CD14-positive monocyte (primary cell): ENCODE results near the gene ALDH16A1. TPM values are rescaled to one million over a fixed set of nuclear protein-coding genes. Genes with fewer than 3 reads are reported as not detected.
A peak's percentile ranks its signal among the peaks of the same experiment; 100 is the strongest.

ENCODE experiments used
- DNase-seq, 3 donors: peaks; one replicate each; pipeline ENCODE4 v3.0.0-alpha.2; 2011 to 2022
- H2AFZ ChIP-seq: 2 replicates; pipeline ENCODE4 v1.6.0; 2012; ENCODE audit warnings: mild to moderate bottlenecking, low read depth, low read length, inconsistent platforms; ENCODE audit not compliant: insufficient read depth, poor library complexity, severe bottlenecking
- H3K27ac ChIP-seq, 2 donors: 1 replicate in 1 of 2; 2 replicates in 1 of 2; pipeline ENCODE4 v1.5.1; 2012 to 2013; ENCODE audit warnings: low read length in 2 of 2, control low read depth in 1 of 2, inconsistent platforms in 1 of 2, low read depth in 1 of 2, mild to moderate bottlenecking in 1 of 2
- H3K27me3 ChIP-seq, 2 donors: one replicate each; pipeline versions ENCODE4 v1.6.0 to v1.6.1; 2011 to 2013; ENCODE audit warnings: low read length in 2 of 2; ENCODE audit not compliant: control insufficient read depth in 2 of 2, insufficient read depth in 2 of 2
- H3K36me3 ChIP-seq, 2 donors: replicated peaks in 1 of 2; 1 replicate in 1 of 2; 2 replicates in 1 of 2; pipeline versions ENCODE4 v1.5.1 to v1.6.1; 2012 to 2013; ENCODE audit warnings: low read length in 2 of 2, control low read depth in 1 of 2, inconsistent platforms in 1 of 2, mild to moderate bottlenecking in 1 of 2; ENCODE audit not compliant: insufficient read depth in 2 of 2, control insufficient read depth in 1 of 2
- H3K4me1 ChIP-seq, 2 donors: 1 replicate in 1 of 2; 2 replicates in 1 of 2; pipeline versions ENCODE4 v1.5.1 to v1.6.1; 2012 to 2013; ENCODE audit warnings: low read length in 2 of 2, control low read depth in 1 of 2, inconsistent platforms in 1 of 2, mild to moderate bottlenecking in 1 of 2, moderate library complexity in 1 of 2; ENCODE audit not compliant: insufficient read depth in 2 of 2, control insufficient read depth in 1 of 2
- H3K4me2 ChIP-seq: replicated peaks from 2 replicates; pipeline ENCODE3; 2012; ENCODE audit warnings: low read length, moderate library complexity, mild to moderate bottlenecking; ENCODE audit not compliant: poor library complexity, severe bottlenecking; ENCODE audit errors: extremely low read depth
- H3K4me3 ChIP-seq, 3 experiments: fragments of 200-600 bp in 1 of 3; sonication (generic) in 1 of 3; replicated peaks in 1 of 3; 1 replicate in 2 of 3; 2 replicates in 1 of 3; pipeline ENCODE4 v1.5.1; 2011 to 2013; ENCODE audit warnings: low read length in 3 of 3, mild to moderate bottlenecking in 3 of 3, control low read depth in 2 of 3, low read depth in 2 of 3, inconsistent platforms in 1 of 3, moderate library complexity in 1 of 3
- H3K79me2 ChIP-seq: 2 replicates; pipeline ENCODE4 v1.6.0; 2012; ENCODE audit warnings: mild to moderate bottlenecking, control low read depth, inconsistent platforms, low read length, moderate library complexity; ENCODE audit not compliant: insufficient read depth
- H3K9ac ChIP-seq: 2 replicates; pipeline ENCODE4 v1.6.0; 2017; ENCODE audit warnings: low read length, mild to moderate bottlenecking; ENCODE audit not compliant: insufficient read depth, poor library complexity, severe bottlenecking
- H3K9me3 ChIP-seq, 2 donors: replicated peaks in 1 of 2; 1 replicate in 1 of 2; 2 replicates in 1 of 2; pipeline versions ENCODE4 v1.5.1 to v1.6.1; 2012 to 2013; ENCODE audit warnings: low read length in 2 of 2, control low read depth in 1 of 2; ENCODE audit not compliant: control insufficient read depth in 1 of 2, insufficient read depth in 1 of 2
- H4K20me1 ChIP-seq: 2 replicates; pipeline ENCODE4 v1.6.0; 2012; ENCODE audit warnings: mild to moderate bottlenecking, low read length, control low read depth, moderate library complexity; ENCODE audit not compliant: insufficient read depth
- H3K27ac Mint-ChIP-seq, 7 donors: one replicate each; pipeline ENCODE4 v1.8.0; 2020; ENCODE audit warnings: mild to moderate bottlenecking in 7 of 7, mixed read lengths in 7 of 7, moderate library complexity in 6 of 7, inconsistent platforms in 2 of 7
- H3K27me3 Mint-ChIP-seq, 3 donors: one replicate each; pipeline ENCODE4 v1.8.0; 2021 to 2022; ENCODE audit warnings: low read depth in 3 of 3, mild to moderate bottlenecking in 3 of 3, mixed read lengths in 3 of 3, moderate library complexity in 3 of 3, inconsistent platforms in 1 of 3
- H3K36me3 Mint-ChIP-seq, 2 donors: one replicate each; pipeline ENCODE4 v1.8.0; 2020; ENCODE audit warnings: mixed read lengths in 2 of 2, inconsistent platforms in 1 of 2, mild to moderate bottlenecking in 1 of 2
- H3K4me1 Mint-ChIP-seq: one replicate; pipeline ENCODE4 v1.8.0; 2020; ENCODE audit warnings: mild to moderate bottlenecking, mixed read lengths
- H3K4me3 Mint-ChIP-seq, 2 donors: one replicate each; pipeline ENCODE4 v1.8.0; 2020; ENCODE audit warnings: mild to moderate bottlenecking in 2 of 2, mixed read lengths in 2 of 2, moderate library complexity in 1 of 2
- H3K9me3 Mint-ChIP-seq, 7 donors: one replicate each; pipeline ENCODE4 v1.8.0; 2020 to 2022; ENCODE audit warnings: mixed read lengths in 7 of 7, mild to moderate bottlenecking in 6 of 7, moderate library complexity in 6 of 7, inconsistent platforms in 2 of 7
- CTCF ChIP-seq: fragments of 200-600 bp; IDR thresholded peaks from one replicate; pipeline ENCODE4 v1.8.0; 2022; ENCODE audit warnings: antibody characterized with exemption, mild to moderate bottlenecking
- WGBS: methylation state at CpG from one replicate; pipeline ENCODE4 v1.1.5; 2013; ENCODE audit warnings: missing lambda C conversion rate; ENCODE audit not compliant: insufficient coverage; 5-methylcytosine and 5-hydroxymethylcytosine counted together
- intact Hi-C, 2 donors: fragments of 100-400 bp; cut with micrococcal nuclease; formaldehyde crosslinking; loops; one replicate each; pipeline versions ENCODE4 v1.15.0 to v1.15.1; 2023
- polyA plus RNA-seq, 3 donors: library from polyadenylated mRNA; depleted of rRNA in 1 of 3; unstranded in 2 of 3; stranded (reverse) in 1 of 3; fragments of 300-500 nt in 2 of 3; fragments of >200 nt in 1 of 3; fragmentation: Illumina TruSeq in 2 of 3; gene quantifications; 1 replicate in 2 of 3; 2 replicates in 1 of 3; pipeline ENCODE4 v1.2.3, GENCODE V29; 2012 to 2021

ALDH16A1 gene
- polyA plus RNA-seq, 3 donors = 30.8 to 39.5 (median 31.2) TPM

- intact Hi-C loops = loop anchor here in 1 of 2 donors (10.0 kb wide), 1 partner anchor 183 kb away; the partner anchor contains the start of gene PRMT1
- peaks cover 38 to 39% of the 10 kb centered on the region in 2 donors for H3K36me3 Mint-ChIP-seq
- peaks cover 50% of the 10 kb centered on the region for H4K20me1 ChIP-seq
- no peak overlapping the region for H3K27ac ChIP-seq
- H3K9me3 ChIP-seq = no peaks in the 10 kb centered on the region
- DNase-seq = no peak
- peaks cover 39% of the 10 kb centered on the region for H3K79me2 ChIP-seq
- H3K27me3 Mint-ChIP-seq = peaks cover 0 to 3% (median 0%) of the 10 kb centered on the region in 3 donors
- H2AFZ ChIP-seq = no peak overlapping the region
- no peak for TF ChIP-seq CTCF
- no peak overlapping the region for H3K9ac ChIP-seq
- no peaks in the 10 kb centered on the region for H3K27me3 ChIP-seq
- peak overlapping the region in 2 of 7 donors; percentile 13 to 81 for H3K27ac Mint-ChIP-seq
- peaks cover 38 to 43% of the 10 kb centered on the region in 2 donors for H3K36me3 ChIP-seq
- H3K4me2 ChIP-seq = no peak overlapping the region
- peaks cover 27% of the 10 kb centered on the region for H3K4me1 Mint-ChIP-seq
- no peak overlapping the region for H3K4me3 ChIP-seq
- no CpG with 5 or more reads among the region's 7 CpGs for WGBS
- H3K4me3 Mint-ChIP-seq = no peak overlapping the region
- peaks cover 23 to 30% of the 10 kb centered on the region in 2 donors for H3K4me1 ChIP-seq
- peaks cover 0 to 3% (median 0%) of the 10 kb centered on the region in 7 donors for H3K9me3 Mint-ChIP-seq
Observed at GRCh38 chr19:49491804-49492572, 39.0 kb downstream of the ALDH16A1 start.

GRCh38 chr19:49492573-49493405 lies 39.8 kb downstream of the ALDH16A1 start:
- Mint-ChIP-seq H3K4me3 (no peak overlapping the region), H3K27ac (peak overlapping the region in 2 of 7 donors; percentile 42 to 65), H3K9me3 (peaks cover 0 to 3% (median 0%) of the 10 kb centered on the region in 7 donors), H3K27me3 (peaks cover 0 to 5% (median 0%) of the 10 kb centered on the region in 3 donors), H3K36me3 (peaks cover 44 to 45% of the 10 kb centered on the region in 2 donors), H3K4me1 (peaks cover 32% of the 10 kb centered on the region)
- Histone ChIP-seq H4K20me1 (peaks cover 54% of the 10 kb centered on the region), H3K79me2 (peaks cover 40% of the 10 kb centered on the region), H3K9ac (no peak overlapping the region), H3K27me3 (no peaks in the 10 kb centered on the region), H3K4me3 (no peak overlapping the region), H2AFZ (no peak overlapping the region), H3K4me2 (no peak overlapping the region), H3K27ac (no peak overlapping the region), H3K4me1 (peaks cover 31 to 37% of the 10 kb centered on the region in 2 donors), H3K9me3 (no peaks in the 10 kb centered on the region), H3K36me3 (peaks cover 42 to 47% of the 10 kb centered on the region in 2 donors)
- 94% methylated on average over 4 of the region's 12 CpGs for WGBS
- no peak for DNase-seq
- intact Hi-C loops = loop anchor here in 1 of 2 donors (10.0 kb wide), 1 partner anchor 182 kb away; the partner anchor contains the start of gene PRMT1
- no peak for TF ChIP-seq CTCF
